NCI-H82 treated with DMSO at 0.1 percent for 48 hours (cell line): ENCODE results near the gene DCXR.

Source experiments
- DNase-seq: peaks from one replicate; lab custom pipeline; 2025; ENCODE audit not compliant: unreplicated experiment; lab: John Stamatoyannopoulos, UW

The DCXR gene

GRCh38 chr17:82024859-82025258 lies 12.6 kb downstream of the DCXR start:
- DNase-seq: no peak

GRCh38 chr17:82023447-82024241 lies 13.9 kb downstream of the DCXR start:
- no peak for DNase-seq

GRCh38 chr17:82022981-82023446 lies 14.5 kb downstream of the DCXR start, which contains the start of gene LRRC45:
TSS of gene LRRC45 (plus strand) at chr17:82023305. CDS start at chr17:82023644, 339 bp downstream.
- peak; percentile 99 for DNase-seq

GRCh38 chr17:82022310-82022980 lies 15.1 kb downstream of the DCXR start, which contains the start of gene CENPX:
TSS of gene CENPX (minus strand) at chr17:82022878. CDS start at chr17:82022861, 17 bp downstream.
- no peak for DNase-seq

- no peak for DNase-seq
These were observed 15.6 kb downstream of the DCXR start for GRCh38 chr17:82021900-82022309.

GRCh38 chr17:82021107-82021899 lies 16.2 kb downstream of the DCXR start:
- DNase-seq: peak; percentile 12

- no peak for DNase-seq
These were observed 16.9 kb downstream of the DCXR start for GRCh38 chr17:82020572-82021106.

- DNase-seq: peak; percentile 22
These were observed 17.6 kb downstream of the DCXR start for GRCh38 chr17:82019690-82020571.

GRCh38 chr17:82018989-82019689 lies 18.4 kb downstream of the DCXR start:
- no peak for DNase-seq

- no peak for DNase-seq
These were observed 19.1 kb downstream of the DCXR start for GRCh38 chr17:82018152-82018988.

GRCh38 chr17:82017612-82018151 lies 19.8 kb downstream of the DCXR start:
- DNase-seq: no peak

GRCh38 chr17:82016875-82017459 lies 20.5 kb downstream of the DCXR start:
- DNase-seq: no peak

GRCh38 chr17:82016061-82016874 lies 21.2 kb downstream of the DCXR start:
- DNase-seq: no peak

GRCh38 chr17:82015311-82015971 lies 22.1 kb downstream of the DCXR start:
- DNase-seq: no peak

- no peak for DNase-seq
These were observed 22.6 kb downstream of the DCXR start for GRCh38 chr17:82014971-82015310.

GRCh38 chr17:82014432-82014831 lies 23.1 kb downstream of the DCXR start:
- no peak for DNase-seq
